Neural progenitor cell (in vitro differentiated cells): Measurements from ENCODE around the gene MESD.

Experiments used
- EZH2phosphoT487 ChIP-seq: fragments of 200-600 bp; sonication (generic); IDR thresholded peaks from 2 replicates; pipeline ENCODE4 v1.6.1; 2017; ENCODE audit warnings: antibody characterized with exemption
- TF ChIP-seq, protein P1 (sequence below): fragments of 200-600 bp; sonication (generic); IDR thresholded peaks from 2 replicates; pipeline ENCODE4 v1.5.1; 2017; ENCODE audit warnings: antibody characterized with exemption, mild to moderate bottlenecking

DNA sequence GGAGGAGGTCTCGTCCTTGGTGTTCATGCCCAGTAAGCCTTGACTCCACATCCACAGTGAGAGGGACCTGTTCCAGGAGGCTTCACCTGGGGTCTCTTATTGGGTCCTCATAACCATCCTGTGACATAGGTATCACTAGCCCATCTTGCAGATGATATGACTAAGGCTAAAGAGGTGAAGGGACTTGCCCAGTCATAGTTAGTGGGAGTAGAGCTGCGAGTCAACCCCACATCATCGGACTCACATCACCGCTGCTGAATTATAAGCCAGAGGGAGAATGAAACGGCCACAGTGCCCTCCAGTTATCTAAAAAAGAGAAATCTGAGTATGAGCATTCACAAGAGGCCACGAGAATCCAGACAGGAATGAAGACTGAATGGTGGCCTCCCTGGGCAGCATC lies 66.0 kb downstream of the MESD start:
- TF ChIP-seq, protein P1, sequence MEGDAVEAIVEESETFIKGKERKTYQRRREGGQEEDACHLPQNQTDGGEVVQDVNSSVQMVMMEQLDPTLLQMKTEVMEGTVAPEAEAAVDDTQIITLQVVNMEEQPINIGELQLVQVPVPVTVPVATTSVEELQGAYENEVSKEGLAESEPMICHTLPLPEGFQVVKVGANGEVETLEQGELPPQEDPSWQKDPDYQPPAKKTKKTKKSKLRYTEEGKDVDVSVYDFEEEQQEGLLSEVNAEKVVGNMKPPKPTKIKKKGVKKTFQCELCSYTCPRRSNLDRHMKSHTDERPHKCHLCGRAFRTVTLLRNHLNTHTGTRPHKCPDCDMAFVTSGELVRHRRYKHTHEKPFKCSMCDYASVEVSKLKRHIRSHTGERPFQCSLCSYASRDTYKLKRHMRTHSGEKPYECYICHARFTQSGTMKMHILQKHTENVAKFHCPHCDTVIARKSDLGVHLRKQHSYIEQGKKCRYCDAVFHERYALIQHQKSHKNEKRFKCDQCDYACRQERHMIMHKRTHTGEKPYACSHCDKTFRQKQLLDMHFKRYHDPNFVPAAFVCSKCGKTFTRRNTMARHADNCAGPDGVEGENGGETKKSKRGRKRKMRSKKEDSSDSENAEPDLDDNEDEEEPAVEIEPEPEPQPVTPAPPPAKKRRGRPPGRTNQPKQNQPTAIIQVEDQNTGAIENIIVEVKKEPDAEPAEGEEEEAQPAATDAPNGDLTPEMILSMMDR: no peak
- no peak for TF ChIP-seq EZH2phosphoT487
